Measurements from ENCODE around the gene PCGF3.
"Not testable (repeated sequence)": the region's sequence is repeated elsewhere in the genome, so short reads cannot be mapped to it uniquely, and the experiment has no call there.

Gene PCGF3

GRCh38 chr4:705278-706082, at the start of gene PCGF3:
Gene PCGF3, plus strand, starts transcription at chr4:705832. Its CDS starts 27,849 bp downstream, at chr4:733681.
- peak; percentile 95 for DNase-seq

- DNase-seq: no peak
These were observed 48.9 kb upstream of the PCGF3 start for GRCh38 chr4:656436-657337.

- DNase-seq: no peak
These were observed 48.2 kb upstream of the PCGF3 start for GRCh38 chr4:657338-657833.

- no peak for DNase-seq
These were observed 47.6 kb upstream of the PCGF3 start for GRCh38 chr4:657834-658667.

GRCh38 chr4:658681-659667, 46.7 kb upstream of the PCGF3 start:
- no peak for DNase-seq

- no peak for DNase-seq
These were observed 45.8 kb upstream of the PCGF3 start for GRCh38 chr4:659851-660250.

- no peak for DNase-seq
These were observed 45.2 kb upstream of the PCGF3 start for GRCh38 chr4:660401-660800.

GRCh38 chr4:661231-661630, 44.4 kb upstream of the PCGF3 start:
- no peak for DNase-seq

GRCh38 chr4:661881-662761, 43.5 kb upstream of the PCGF3 start:
- DNase-seq: no peak

GRCh38 chr4:663046-663437, 42.6 kb upstream of the PCGF3 start:
- no peak for DNase-seq

- DNase-seq: peak; percentile 16
These were observed 41.9 kb upstream of the PCGF3 start for GRCh38 chr4:663438-664428.

- DNase-seq: no peak
These were observed 40.9 kb upstream of the PCGF3 start for GRCh38 chr4:664713-665231.

GRCh38 chr4:665381-665750, 40.3 kb upstream of the PCGF3 start:
- DNase-seq: no peak

- no peak for DNase-seq
These were observed 39.7 kb upstream of the PCGF3 start for GRCh38 chr4:665751-666435.

- DNase-seq: no peak
These were observed 39.2 kb upstream of the PCGF3 start for GRCh38 chr4:666436-666810.

GRCh38 chr4:666822-667544, 38.6 kb upstream of the PCGF3 start:
- no peak for DNase-seq

- DNase-seq: no peak
These were observed 38.1 kb upstream of the PCGF3 start for GRCh38 chr4:667545-667925.

- DNase-seq: not testable (repeated sequence)
These were observed 37.4 kb upstream of the PCGF3 start for GRCh38 chr4:668219-668618.
